ENCODE measurements around the gene CNOT3. TPM values are rescaled to one million over a fixed set of nuclear protein-coding genes. Genes with fewer than 3 reads are reported as not detected.
"Not testable (repeated sequence)": the region's sequence is repeated elsewhere in the genome, so short reads cannot be mapped to it uniquely, and the experiment has no call there.

The CNOT3 gene
- total RNA-seq, 2 experiments from 2014 or later, result 55.1 to 58.4 TPM

GRCh38 chr19:54190503-54191010 is 53.0 kb downstream of the CNOT3 start:
- peaks cover 39% of the 10 kb centered on the region for H3K4me1 Mint-ChIP-seq (ENCODE audit: low read depth)
- H3K36me3 Mint-ChIP-seq (ENCODE audit: low read depth), result peaks cover 27% of the 10 kb centered on the region
- peak; percentile 69 for ATAC-seq
- H3K27me3 Mint-ChIP-seq (ENCODE audit: low read depth), result no peaks in the 10 kb centered on the region
- no peaks in the 10 kb centered on the region for H3K9me3 Mint-ChIP-seq (ENCODE audit: insufficient read depth)
- peak overlapping the region; percentile 98 for H3K27ac Mint-ChIP-seq
- DNase-seq, result peak; percentile 100
- ChIA-PET POLR2A (interaction anchor here (1.1 to 7.5 kb wide), 2 partner anchors 11 to 314 kb away, joined by 3 to 103 read pairs; partner anchors contain the start of gene RPS9), CTCF (interaction anchor here (0.8 to 2.1 kb wide), 9 partner anchors 9 to 198 kb away, joined by 3 to 6 read pairs (median 3); partner anchors contain the start of gene LENG1)
- peak overlapping the region; percentile 82 for H3K4me3 Mint-ChIP-seq

GRCh38 chr19:54191011-54191810 is 53.6 kb downstream of the CNOT3 start, which contains the start of gene TSEN34:
TSS of gene TSEN34 (plus strand) at chr19:54191308. CDS start at chr19:54191365, 57 bp downstream.
- Mint-ChIP-seq H3K27ac (peak within 1 kb of the TSS; percentile 98), H3K36me3 (ENCODE audit: low read depth) (peaks cover 27% of the 10 kb centered on the region), H3K4me3 (peak within 1 kb of the TSS; percentile 82), H3K27me3 (ENCODE audit: low read depth) (no peaks in the 10 kb centered on the region), H3K9me3 (ENCODE audit: insufficient read depth) (no peaks in the 10 kb centered on the region), H3K4me1 (ENCODE audit: low read depth) (peaks cover 39% of the 10 kb centered on the region)
- ATAC-seq (peak; percentile 31), DNase-seq (peak; percentile 90)
- ChIA-PET POLR2A (interaction anchor here (0.7 to 7.5 kb wide), 5 partner anchors 10 to 197 kb away, joined by 3 to 103 read pairs (median 4); partner anchors contain the start of gene RPS9), CTCF (interaction anchor here (0.7 to 2.1 kb wide), 12 partner anchors 9 to 197 kb away, joined by 3 to 6 read pairs (median 3); partner anchors contain the start of gene LENG1)

- peaks cover 37% of the 10 kb centered on the region for H3K4me1 Mint-ChIP-seq (ENCODE audit: low read depth)
- DNase-seq (no peak), ATAC-seq (no peak)
- no peaks in the 10 kb centered on the region for H3K9me3 Mint-ChIP-seq (ENCODE audit: insufficient read depth)
- H3K27ac Mint-ChIP-seq, result peak overlapping the region; percentile 81
- H3K27me3 Mint-ChIP-seq (ENCODE audit: low read depth), result no peaks in the 10 kb centered on the region
- peaks cover 21% of the 10 kb centered on the region for H3K36me3 Mint-ChIP-seq (ENCODE audit: low read depth)
- ChIA-PET CTCF (interaction anchor here (0.7 to 2.1 kb wide), 6 partner anchors 9 to 74 kb away, joined by 3 to 6 read pairs (median 4); no protein-coding TSS in a partner anchor), POLR2A (interaction anchor here (0.7 to 7.5 kb wide), 5 partner anchors 9 to 196 kb away, joined by 3 to 103 read pairs (median 4); partner anchors contain the start of gene RPS9)
- H3K4me3 Mint-ChIP-seq, result peak overlapping the region; percentile 82
Observed at GRCh38 chr19:54191811-54192453, 54.4 kb downstream of the CNOT3 start.

- ATAC-seq, result no peak
- no peak for DNase-seq
- no peaks in the 10 kb centered on the region for H3K27me3 Mint-ChIP-seq (ENCODE audit: low read depth)
- ChIA-PET POLR2A (interaction anchor here (7.5 kb wide), 1 partner anchor 8 kb away, joined by 103 read pairs; the partner anchor contains the start of gene RPS9), CTCF (no interaction called here)
- peaks cover 26% of the 10 kb centered on the region for H3K4me1 Mint-ChIP-seq (ENCODE audit: low read depth)
- H3K4me3 Mint-ChIP-seq, result no peak overlapping the region
- H3K27ac Mint-ChIP-seq, result no peak overlapping the region
- no peaks in the 10 kb centered on the region for H3K9me3 Mint-ChIP-seq (ENCODE audit: insufficient read depth)
- H3K36me3 Mint-ChIP-seq (ENCODE audit: low read depth), result peaks cover 16% of the 10 kb centered on the region
Observed at GRCh38 chr19:54193011-54193410, 55.4 kb downstream of the CNOT3 start.

- H3K27me3 Mint-ChIP-seq (ENCODE audit: low read depth); ATAC-seq; DNase-seq; H3K27ac Mint-ChIP-seq; CTCF ChIA-PET; H3K4me3 Mint-ChIP-seq; H3K9me3 Mint-ChIP-seq (ENCODE audit: insufficient read depth): not testable (repeated sequence)
- Mint-ChIP-seq H3K4me1 (ENCODE audit: low read depth) (peaks cover 23% of the 10 kb centered on the region), H3K36me3 (ENCODE audit: low read depth) (peaks cover 16% of the 10 kb centered on the region)
- POLR2A ChIA-PET, result interaction anchor here (0.6 kb wide), 2 partner anchors 12 to 79 kb away, joined by 3 to 4 read pairs; partner anchors contain the start of genes PRPF31 and TFPT
Observed at GRCh38 chr19:54194463-54194862, 56.9 kb downstream of the CNOT3 start.

GRCh38 chr19:54196536-54196935 is 59.0 kb downstream of the CNOT3 start:
- Mint-ChIP-seq H3K9me3 (ENCODE audit: insufficient read depth) (no peaks in the 10 kb centered on the region), H3K4me3 (no peak overlapping the region), H3K27me3 (ENCODE audit: low read depth) (no peaks in the 10 kb centered on the region), H3K36me3 (ENCODE audit: low read depth) (peaks cover 26% of the 10 kb centered on the region), H3K27ac (no peak overlapping the region), H3K4me1 (ENCODE audit: low read depth) (peaks cover 32% of the 10 kb centered on the region)
- POLR2A ChIA-PET, result no interaction called here
- CTCF ChIA-PET, result no interaction called here
- ATAC-seq, result no peak
- DNase-seq, result no peak

DNA sequence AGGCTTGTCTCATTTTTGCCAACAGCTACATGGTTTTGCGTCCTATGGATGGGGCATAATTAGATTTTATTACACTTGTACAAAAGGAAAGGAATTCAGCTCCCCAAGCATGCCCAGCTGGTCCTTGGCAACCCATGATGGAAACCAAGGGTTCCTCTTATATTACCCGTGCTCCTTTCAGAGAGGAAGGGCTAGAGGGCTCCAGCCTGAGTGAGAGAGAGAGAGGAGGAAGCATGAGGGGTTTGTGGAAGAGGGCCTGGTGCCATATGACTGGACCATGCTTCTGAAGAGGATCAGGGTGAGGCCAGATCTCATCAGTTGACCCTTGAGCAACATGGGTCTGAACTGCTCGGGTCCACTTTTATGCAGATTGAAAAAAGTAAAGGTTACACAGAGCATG is 59.6 kb downstream of the CNOT3 start:
- Mint-ChIP-seq H3K4me1 (ENCODE audit: low read depth) (peaks cover 32% of the 10 kb centered on the region), H3K4me3 (no peak overlapping the region), H3K27ac (no peak overlapping the region), H3K36me3 (ENCODE audit: low read depth) (peaks cover 32% of the 10 kb centered on the region), H3K9me3 (ENCODE audit: insufficient read depth) (no peaks in the 10 kb centered on the region), H3K27me3 (ENCODE audit: low read depth) (no peaks in the 10 kb centered on the region)
- ATAC-seq (no peak), DNase-seq (no peak)
- POLR2A ChIA-PET, result no interaction called here
- CTCF ChIA-PET, result no interaction called here

DNA sequence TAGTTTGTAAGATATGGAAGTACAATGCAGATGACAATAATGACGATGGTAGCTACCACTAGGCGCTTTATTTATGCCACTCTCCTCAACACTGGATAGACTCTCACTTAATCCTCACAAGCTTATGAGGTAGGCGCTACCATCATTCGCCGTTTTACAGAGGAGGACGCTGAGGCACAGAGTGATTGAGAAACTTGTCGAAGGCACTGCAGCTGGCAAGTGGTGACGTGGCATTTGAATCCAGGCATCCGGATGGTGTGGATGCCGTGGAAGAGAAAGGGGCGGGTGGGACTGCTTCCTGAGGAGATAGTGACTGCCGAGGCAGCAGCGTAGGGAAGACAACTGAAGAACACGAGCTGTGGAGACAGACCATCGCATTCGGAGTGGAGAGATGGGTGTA is 61.8 kb downstream of the CNOT3 start:
- ChIA-PET POLR2A (interaction anchor here (3.9 to 4.1 kb wide), 2 partner anchors 10 to 11 kb away, joined by 41 to 103 read pairs; partner anchors contain the start of genes MBOAT7 and TSEN34), CTCF (interaction anchor here (1.0 to 2.0 kb wide), 3 partner anchors 9 to 66 kb away, joined by 3 to 7 read pairs (median 4); partner anchors contain the start of genes MBOAT7 and TSEN34)
- H3K4me3 Mint-ChIP-seq, result peak overlapping the region; percentile 69
- peak overlapping the region; percentile 72 for H3K27ac Mint-ChIP-seq
- DNase-seq (no peak), ATAC-seq (no peak)
- no peaks in the 10 kb centered on the region for H3K9me3 Mint-ChIP-seq (ENCODE audit: insufficient read depth)
- peaks cover 45% of the 10 kb centered on the region for H3K36me3 Mint-ChIP-seq (ENCODE audit: low read depth)
- no peaks in the 10 kb centered on the region for H3K27me3 Mint-ChIP-seq (ENCODE audit: low read depth)
- H3K4me1 Mint-ChIP-seq (ENCODE audit: low read depth), result peaks cover 44% of the 10 kb centered on the region

GRCh38 chr19:54201172-54201701 is 63.7 kb downstream of the CNOT3 start:
- H3K9me3 Mint-ChIP-seq (ENCODE audit: insufficient read depth), result no peaks in the 10 kb centered on the region
- peaks cover 62% of the 10 kb centered on the region for H3K4me1 Mint-ChIP-seq (ENCODE audit: low read depth)
- peaks cover 57% of the 10 kb centered on the region for H3K36me3 Mint-ChIP-seq (ENCODE audit: low read depth)
- ChIA-PET POLR2A (interaction anchor here (0.6 to 4.1 kb wide), 16 partner anchors 9 to 1206 kb away, joined by 3 to 103 read pairs (median 5); partner anchors contain the start of genes CNOT3, LENG1, MBOAT7 and MYADM), CTCF (interaction anchor here (0.8 to 1.2 kb wide), 4 partner anchors 9 to 31 kb away, joined by 3 to 5 read pairs (median 4); partner anchors contain the start of gene MBOAT7)
- peak overlapping the region; percentile 100 for H3K27ac Mint-ChIP-seq
- H3K27me3 Mint-ChIP-seq (ENCODE audit: low read depth), result no peaks in the 10 kb centered on the region
- peak overlapping the region; percentile 100 for H3K4me3 Mint-ChIP-seq
- ATAC-seq, result peak; percentile 37
- DNase-seq, result no peak

DNA sequence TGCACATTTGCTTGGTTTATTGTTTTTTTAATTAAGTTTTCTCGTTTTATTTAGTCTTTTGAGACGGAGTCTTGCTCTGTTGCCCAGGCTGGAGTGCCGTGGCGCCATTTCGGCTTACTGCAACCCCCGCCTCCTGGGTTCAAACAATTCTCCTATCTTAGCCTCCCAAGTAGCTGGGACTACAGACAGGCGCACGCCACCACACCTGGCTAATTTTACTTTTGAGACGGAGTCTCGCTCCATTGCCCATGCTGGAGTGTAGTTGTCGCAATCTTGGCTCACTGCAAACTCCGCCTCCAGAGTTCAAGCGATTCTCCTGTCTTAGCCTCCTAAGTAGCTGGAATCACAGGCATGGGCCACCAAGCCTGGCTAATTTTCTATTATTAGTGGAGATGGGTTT is 64.4 kb downstream of the CNOT3 start:
- POLR2A ChIA-PET, result interaction anchor here (3.9 to 4.1 kb wide), 2 partner anchors 9 to 13 kb away, joined by 41 to 103 read pairs; partner anchors contain the start of genes MBOAT7 and TSEN34
- Mint-ChIP-seq H3K4me1 (ENCODE audit: low read depth) (peaks cover 69% of the 10 kb centered on the region), H3K4me3 (peak overlapping the region; percentile 100), H3K27me3 (ENCODE audit: low read depth) (no peaks in the 10 kb centered on the region), H3K27ac (peak overlapping the region; percentile 100), H3K9me3 (ENCODE audit: insufficient read depth) (no peaks in the 10 kb centered on the region), H3K36me3 (ENCODE audit: low read depth) (peaks cover 64% of the 10 kb centered on the region)
- DNase-seq, result no peak
- CTCF ChIA-PET, result interaction anchor here (1.2 to 2.0 kb wide), 2 partner anchors 10 to 11 kb away, joined by 4 read pairs; partner anchors contain the start of gene TSEN34
- no peak for ATAC-seq

All from activated CD8-positive, alpha-beta T cell treated with anti-CD3 and anti-CD28 coated beads, Interleukin-2, amount 10 ng/mL, durations not matched to agents 7 days and 5 days (primary cell).